C1 segment of cervical spinal cord (tissue), 14 donors: ENCODE data around the gene P2RX4.
"Not testable (repeated sequence)": the region's sequence is repeated elsewhere in the genome, so short reads cannot be mapped to it uniquely, and the experiment has no call there.

Source experiments
- DNase-seq, 14 donors: peaks; one replicate each; lab custom pipeline; 2025; lab: John Stamatoyannopoulos, UW

P2RX4 gene

GRCh38 chr12:121209624-121210572, at the start of gene P2RX4:
Gene P2RX4 (plus strand): TSS chr12:121210129. CDS start chr12:121210165, 36 bp downstream.
- peak; percentile 15 to 84 (median 67) for DNase-seq

- no peak for DNase-seq
Observed at GRCh38 chr12:121162384-121162783, 47.5 kb upstream of the P2RX4 start.

GRCh38 chr12:121162985-121163384, 46.9 kb upstream of the P2RX4 start:
- DNase-seq, result no peak

GRCh38 chr12:121164839-121165238, 45.1 kb upstream of the P2RX4 start:
- not testable (repeated sequence) for DNase-seq

GRCh38 chr12:121165316-121165715, 44.6 kb upstream of the P2RX4 start:
- DNase-seq, result no peak

- no peak for DNase-seq
Observed at GRCh38 chr12:121166356-121166755, 43.6 kb upstream of the P2RX4 start.

- DNase-seq, result no peak
Observed at GRCh38 chr12:121167232-121167820, 42.6 kb upstream of the P2RX4 start.

- no peak for DNase-seq
Observed at GRCh38 chr12:121167951-121168350, 42.0 kb upstream of the P2RX4 start.

- no peak for DNase-seq
Observed at GRCh38 chr12:121170151-121170550, 39.8 kb upstream of the P2RX4 start.

- DNase-seq, result no peak
Observed at GRCh38 chr12:121170611-121171260, 39.2 kb upstream of the P2RX4 start.

- DNase-seq, result no peak
Observed at GRCh38 chr12:121172145-121172544, 37.8 kb upstream of the P2RX4 start.

- DNase-seq, result peak in 8 of 14 donors; percentile 13 to 46 (median 23)
Observed at GRCh38 chr12:121175383-121176119, 34.4 kb upstream of the P2RX4 start.

GRCh38 chr12:121176826-121177529, 33.0 kb upstream of the P2RX4 start:
- peak in 2 of 14 donors; percentile 29 to 90 for DNase-seq

- DNase-seq, result peak in 1 of 14 donors; percentile 96
Observed at GRCh38 chr12:121181181-121181580, 28.7 kb upstream of the P2RX4 start.

- DNase-seq, result no peak
Observed at GRCh38 chr12:121182222-121182893, 27.6 kb upstream of the P2RX4 start.

- no peak for DNase-seq
Observed at GRCh38 chr12:121184425-121184824, 25.5 kb upstream of the P2RX4 start.

GRCh38 chr12:121184984-121185889, 24.7 kb upstream of the P2RX4 start:
- DNase-seq, result no peak

- no peak for DNase-seq
Observed at GRCh38 chr12:121186826-121187225, 23.1 kb upstream of the P2RX4 start.

- DNase-seq, result peak in 1 of 14 donors; percentile 25
Observed at GRCh38 chr12:121187501-121187900, 22.4 kb upstream of the P2RX4 start.
